HS-5 (cell line): Measurements from ENCODE around the gene EPSTI1.
"Not testable (repeated sequence)": the region's sequence is repeated elsewhere in the genome, so short reads cannot be mapped to it uniquely, and the experiment has no call there.

ENCODE experiments used
- DNase-seq: peaks from one replicate; pipeline ENCODE4 v3.0.0-alpha.2; 2012; ENCODE audit warnings: low read depth

The EPSTI1 gene

GRCh38 chr13:42893214-42893671 lies 98.8 kb downstream of the EPSTI1 start:
- peak; percentile 10 for DNase-seq

- DNase-seq: peak; percentile 26
These were observed 99.3 kb downstream of the EPSTI1 start for GRCh38 chr13:42892760-42893159.

- DNase-seq: no peak
These were observed 100.5 kb downstream of the EPSTI1 start for GRCh38 chr13:42891591-42891990.

GRCh38 chr13:42885325-42885724 lies 106.7 kb downstream of the EPSTI1 start:
- DNase-seq: no peak

GRCh38 chr13:42883771-42884467 lies 108.1 kb downstream of the EPSTI1 start:
- no peak for DNase-seq

- DNase-seq: no peak
These were observed 108.9 kb downstream of the EPSTI1 start for GRCh38 chr13:42883142-42883541.

- DNase-seq: no peak
These were observed 111.9 kb downstream of the EPSTI1 start for GRCh38 chr13:42880056-42880605.

- no peak for DNase-seq
These were observed 113.3 kb downstream of the EPSTI1 start for GRCh38 chr13:42878721-42879120.

GRCh38 chr13:42876887-42877545 lies 115.0 kb downstream of the EPSTI1 start:
- no peak for DNase-seq

- no peak for DNase-seq
These were observed 115.7 kb downstream of the EPSTI1 start for GRCh38 chr13:42876270-42876714.

- DNase-seq: no peak
These were observed 116.4 kb downstream of the EPSTI1 start for GRCh38 chr13:42875475-42876269.

GRCh38 chr13:42874221-42874620 lies 117.8 kb downstream of the EPSTI1 start:
- no peak for DNase-seq

- DNase-seq: no peak
These were observed 119.0 kb downstream of the EPSTI1 start for GRCh38 chr13:42873081-42873480.

- DNase-seq: no peak
These were observed 124.8 kb downstream of the EPSTI1 start for GRCh38 chr13:42867232-42867631.

GRCh38 chr13:42865768-42866102 lies 126.3 kb downstream of the EPSTI1 start:
- DNase-seq: no peak

- DNase-seq: no peak
These were observed 126.9 kb downstream of the EPSTI1 start for GRCh38 chr13:42864952-42865767.

- not testable (repeated sequence) for DNase-seq
These were observed 129.7 kb downstream of the EPSTI1 start for GRCh38 chr13:42862370-42862769.

GRCh38 chr13:42860485-42860884 lies 131.6 kb downstream of the EPSTI1 start:
- no peak for DNase-seq

- no peak for DNase-seq
These were observed 132.3 kb downstream of the EPSTI1 start for GRCh38 chr13:42859760-42860159.

GRCh38 chr13:42855410-42855809 lies 136.6 kb downstream of the EPSTI1 start:
- no peak for DNase-seq

- no peak for DNase-seq
These were observed 139.9 kb downstream of the EPSTI1 start for GRCh38 chr13:42852136-42852535.

GRCh38 chr13:42849200-42849599 lies 142.8 kb downstream of the EPSTI1 start:
- no peak for DNase-seq
